ENCODE data around the gene LARP4B. TPM values are rescaled to one million over a fixed set of nuclear protein-coding genes. Genes with fewer than 3 reads are reported as not detected.

Gene LARP4B
- total RNA-seq, 2 experiments from 2014 or later = 64.8 to 143 TPM

DNA sequence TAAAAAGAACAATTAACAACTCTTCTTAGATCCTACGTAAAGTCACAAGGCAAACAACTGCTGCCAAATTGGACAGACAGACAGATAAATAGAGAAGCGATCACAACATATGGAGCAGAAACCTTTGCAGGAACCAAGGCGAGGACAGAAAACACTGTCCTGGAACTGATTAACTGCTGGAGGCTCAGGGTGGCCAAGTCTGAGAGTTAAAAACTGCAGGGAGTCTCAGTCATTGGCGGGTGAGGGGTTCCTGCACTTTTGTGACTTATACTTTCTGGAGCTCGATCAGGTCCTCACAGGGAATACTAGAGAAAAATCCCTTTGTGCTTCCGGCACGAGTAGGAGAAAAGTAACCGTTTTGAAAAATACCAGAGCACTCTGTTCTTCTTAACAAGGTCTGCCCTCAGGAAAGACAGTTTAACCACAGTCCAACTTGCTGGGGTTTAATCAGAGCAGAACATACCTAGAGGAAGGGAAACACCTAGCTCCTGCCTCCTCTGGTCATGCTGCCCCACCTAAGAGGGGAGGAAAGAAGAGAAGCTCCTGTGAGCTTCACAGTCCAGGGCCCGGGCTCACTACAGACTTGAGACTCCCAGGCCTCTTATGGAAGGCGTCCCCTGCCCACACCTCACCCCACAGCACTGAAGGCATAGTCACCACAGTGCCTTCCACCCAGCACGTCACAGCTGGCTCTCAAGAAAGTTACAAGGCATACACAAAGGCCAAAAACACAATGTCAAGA is 74.9 kb downstream of the LARP4B start:
- Histone ChIP-seq H3K4me1 (ENCODE audit: insufficient read depth, low read length, poor library complexity, severe bottlenecking) (peaks cover 17% of the 10 kb centered on the region), H3K9me2 (ENCODE audit: insufficient read depth, low read length) (no peaks in the 10 kb centered on the region), H3K36me3 (ENCODE audit: insufficient read depth, low read length) (peaks cover 94% of the 10 kb centered on the region), H2AFZ (ENCODE audit: low read length) (no peak overlapping the region), H3K4me2 (ENCODE audit: low read length) (no peak overlapping the region), H3K27ac (ENCODE audit: low read depth, low read length, poor library complexity, severe bottlenecking) (no peak overlapping the region), H3K9me3 (ENCODE audit: low read length) (no peaks in the 10 kb centered on the region), H4K20me1 (ENCODE audit: insufficient read depth, low read length) (peaks cover 16% of the 10 kb centered on the region; the same call in 1 of the 2 replicates), H3K79me2 (ENCODE audit: insufficient read depth, low read depth, low read length) (peaks cover 12% of the 10 kb centered on the region; the same call in 1 of the 2 replicates), H3K4me3 (ENCODE audit: low read depth, low read length, poor library complexity, severe bottlenecking) (no peak overlapping the region)
- CTCF ChIA-PET (ENCODE audit: unreplicated experiment) = no interaction called here
- BruUV-seq (replicated peaks) = no TSS peak
- POLR2A ChIA-PET = no interaction called here
- intact Hi-C loops (cut with micrococcal nuclease; ENCODE audit: unreplicated experiment) = no loop called here
- no peak for DNase-seq (ENCODE audit: low spot score)
- TF ChIP-seq, protein P1, sequence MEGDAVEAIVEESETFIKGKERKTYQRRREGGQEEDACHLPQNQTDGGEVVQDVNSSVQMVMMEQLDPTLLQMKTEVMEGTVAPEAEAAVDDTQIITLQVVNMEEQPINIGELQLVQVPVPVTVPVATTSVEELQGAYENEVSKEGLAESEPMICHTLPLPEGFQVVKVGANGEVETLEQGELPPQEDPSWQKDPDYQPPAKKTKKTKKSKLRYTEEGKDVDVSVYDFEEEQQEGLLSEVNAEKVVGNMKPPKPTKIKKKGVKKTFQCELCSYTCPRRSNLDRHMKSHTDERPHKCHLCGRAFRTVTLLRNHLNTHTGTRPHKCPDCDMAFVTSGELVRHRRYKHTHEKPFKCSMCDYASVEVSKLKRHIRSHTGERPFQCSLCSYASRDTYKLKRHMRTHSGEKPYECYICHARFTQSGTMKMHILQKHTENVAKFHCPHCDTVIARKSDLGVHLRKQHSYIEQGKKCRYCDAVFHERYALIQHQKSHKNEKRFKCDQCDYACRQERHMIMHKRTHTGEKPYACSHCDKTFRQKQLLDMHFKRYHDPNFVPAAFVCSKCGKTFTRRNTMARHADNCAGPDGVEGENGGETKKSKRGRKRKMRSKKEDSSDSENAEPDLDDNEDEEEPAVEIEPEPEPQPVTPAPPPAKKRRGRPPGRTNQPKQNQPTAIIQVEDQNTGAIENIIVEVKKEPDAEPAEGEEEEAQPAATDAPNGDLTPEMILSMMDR (conservative IDR thresholded peaks at IDR 0.05; ENCODE audit: low read length) = no peak
- TF ChIP-seq EZH2phosphoT487 (IDR thresholded peaks at IDR 0.05; ENCODE audit: borderline replicate concordance, low read depth, low read length) = no peak

DNA sequence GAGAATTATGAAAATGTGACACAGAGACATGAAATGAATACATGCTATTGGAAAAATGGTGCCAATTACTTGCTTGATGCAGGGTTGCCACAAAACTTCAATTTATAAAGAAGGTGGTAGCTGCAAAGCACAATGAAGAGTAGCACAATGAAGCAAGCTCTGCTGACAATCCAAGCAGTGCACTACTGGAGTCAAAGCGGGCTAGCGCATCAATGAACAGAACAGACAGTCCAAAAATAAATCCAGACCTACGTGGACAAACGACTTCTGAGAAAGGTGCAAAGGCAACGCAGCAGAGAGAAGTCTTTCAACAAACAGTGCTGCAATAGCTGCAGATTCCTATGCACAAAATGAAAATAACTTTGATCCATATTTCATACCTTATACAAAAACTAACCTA is 75.8 kb downstream of the LARP4B start:
- BruUV-seq (replicated peaks) = no TSS peak
- no peaks in the 10 kb centered on the region for H3K9me2 ChIP-seq (ENCODE audit: insufficient read depth, low read length)
- H3K9me3 ChIP-seq (ENCODE audit: low read length) = peaks cover 3% of the 10 kb centered on the region; the same call in 1 of the 2 replicates
- H3K4me3 ChIP-seq (ENCODE audit: low read depth, low read length, poor library complexity, severe bottlenecking) = no peak overlapping the region
- no peak overlapping the region for H3K27ac ChIP-seq (ENCODE audit: low read depth, low read length, poor library complexity, severe bottlenecking)
- POLR2A ChIA-PET = interaction anchor here (0.7 kb wide), 1 partner anchor 1571 kb away, joined by 4 read pairs; no protein-coding TSS in a partner anchor
- H3K36me3 ChIP-seq (ENCODE audit: insufficient read depth, low read length) = peaks cover 94% of the 10 kb centered on the region
- peaks cover 16% of the 10 kb centered on the region; the same call in 1 of the 2 replicates for H4K20me1 ChIP-seq (ENCODE audit: insufficient read depth, low read length)
- DNase-seq (ENCODE audit: low spot score) = no peak
- peaks cover 22% of the 10 kb centered on the region for H3K4me1 ChIP-seq (ENCODE audit: insufficient read depth, low read length, poor library complexity, severe bottlenecking)
- no peak overlapping the region for H3K4me2 ChIP-seq (ENCODE audit: low read length)
- TF ChIP-seq EZH2phosphoT487 (IDR thresholded peaks at IDR 0.05; ENCODE audit: borderline replicate concordance, low read depth, low read length) = no peak
- TF ChIP-seq, protein P1 (conservative IDR thresholded peaks at IDR 0.05; ENCODE audit: low read length) = no peak
- CTCF ChIA-PET (ENCODE audit: unreplicated experiment) = no interaction called here
- no peak overlapping the region for H2AFZ ChIP-seq (ENCODE audit: low read length)
- intact Hi-C loops (cut with micrococcal nuclease; ENCODE audit: unreplicated experiment) = no loop called here
- peaks cover 20% of the 10 kb centered on the region for H3K79me2 ChIP-seq (ENCODE audit: insufficient read depth, low read depth, low read length)

DNA sequence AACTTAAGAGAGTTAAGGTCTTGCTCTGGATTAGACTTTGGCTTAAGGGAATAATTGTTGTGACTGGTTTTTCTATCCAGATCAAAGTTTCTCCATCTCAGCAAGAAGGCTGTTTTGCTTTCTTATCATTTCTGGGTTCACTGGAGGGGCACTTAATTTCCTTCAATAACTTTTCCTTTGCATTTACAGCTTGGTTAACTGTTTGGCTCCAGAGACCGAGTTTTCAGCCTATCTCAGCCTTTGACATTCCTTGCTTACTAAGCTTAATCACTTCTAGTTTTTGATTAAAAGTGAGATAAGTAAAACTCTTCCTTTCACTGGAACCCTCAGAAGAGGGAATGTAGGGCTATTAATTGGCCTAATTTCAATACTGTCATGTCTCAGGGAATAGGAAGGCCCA is 76.4 kb downstream of the LARP4B start:
- no TSS peak for BruUV-seq (replicated peaks)
- DNase-seq (ENCODE audit: low spot score) = no peak
- Histone ChIP-seq H3K9me3 (ENCODE audit: low read length) (peaks cover 9% of the 10 kb centered on the region), H2AFZ (ENCODE audit: low read length) (no peak overlapping the region), H3K9me2 (ENCODE audit: insufficient read depth, low read length) (no peaks in the 10 kb centered on the region), H3K4me2 (ENCODE audit: low read length) (no peak overlapping the region), H3K36me3 (ENCODE audit: insufficient read depth, low read length) (peaks cover 94% of the 10 kb centered on the region), H3K4me3 (ENCODE audit: low read depth, low read length, poor library complexity, severe bottlenecking) (no peak overlapping the region), H3K79me2 (ENCODE audit: insufficient read depth, low read depth, low read length) (peaks cover 26% of the 10 kb centered on the region), H3K4me1 (ENCODE audit: insufficient read depth, low read length, poor library complexity, severe bottlenecking) (peaks cover 22% of the 10 kb centered on the region), H3K27ac (ENCODE audit: low read depth, low read length, poor library complexity, severe bottlenecking) (no peak overlapping the region), H4K20me1 (ENCODE audit: insufficient read depth, low read length) (peaks cover 16% of the 10 kb centered on the region; the same call in 1 of the 2 replicates)
- CTCF ChIA-PET (ENCODE audit: unreplicated experiment) = no interaction called here
- POLR2A ChIA-PET = no interaction called here
- TF ChIP-seq, protein P1 (conservative IDR thresholded peaks at IDR 0.05; ENCODE audit: low read length) = no peak
- TF ChIP-seq EZH2phosphoT487 (IDR thresholded peaks at IDR 0.05; ENCODE audit: borderline replicate concordance, low read depth, low read length) = no peak
- intact Hi-C loops (cut with micrococcal nuclease; ENCODE audit: unreplicated experiment) = no loop called here

Data from OCI-LY7 (cell line).